Measurements from ENCODE around the gene ZNF236. TPM values are rescaled to one million over a fixed set of nuclear protein-coding genes. Genes with fewer than 3 reads are reported as not detected.
A peak's percentile ranks its signal among the peaks of the same experiment; 100 is the strongest.

The ZNF236 gene
- total RNA-seq, 1 donor from 2014 or later = 11.5 TPM

DNA sequence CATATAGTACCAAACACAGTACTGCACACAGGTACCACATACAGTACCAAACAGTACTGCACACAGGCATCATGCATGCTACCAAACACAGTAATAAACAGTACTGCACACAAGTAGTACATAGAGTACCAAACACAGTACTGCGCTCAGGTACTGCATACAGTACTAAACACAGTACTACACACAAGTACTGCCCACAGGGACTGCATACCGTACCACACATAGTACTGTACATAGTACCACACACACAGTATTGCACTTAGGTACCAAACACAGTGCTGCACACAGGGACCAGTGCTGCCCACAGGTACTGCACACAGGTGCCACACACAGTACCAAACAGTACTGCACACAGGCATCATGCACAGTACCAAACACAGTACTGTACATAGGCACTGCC lies 74.9 kb downstream of the ZNF236 start:
- no peak for DNase-seq (ENCODE audit: low spot score)
- Mint-ChIP-seq H3K9me3 (no peaks in the 10 kb centered on the region), H3K4me3 (no peak overlapping the region), H3K27me3 (ENCODE audit: insufficient read depth, low read depth) (no peaks in the 10 kb centered on the region), H3K27ac (no peak overlapping the region), H3K36me3 (peaks cover 48% of the 10 kb centered on the region), H3K4me1 (no peaks in the 10 kb centered on the region)
- Histone ChIP-seq H3K9me3 (ENCODE audit: low read depth) (no peaks in the 10 kb centered on the region), H3K4me3 (no peak overlapping the region), H3K4me1 (peaks cover 8% of the 10 kb centered on the region), H3K9ac (no peak overlapping the region), H3F3A (ENCODE audit: low read depth) (peaks cover 19% of the 10 kb centered on the region), H3K27me3 (no peaks in the 10 kb centered on the region), H2AFZ (replicated peaks) (no peak overlapping the region), H3K27ac (no peak overlapping the region), H3K79me2 (ENCODE audit: low read depth) (no peaks in the 10 kb centered on the region), H3K4me2 (no peak overlapping the region), H4K20me1 (ENCODE audit: low read depth) (no peaks in the 10 kb centered on the region), H3K36me3 (peaks cover 9% of the 10 kb centered on the region)
- TF ChIP-seq, protein P1, sequence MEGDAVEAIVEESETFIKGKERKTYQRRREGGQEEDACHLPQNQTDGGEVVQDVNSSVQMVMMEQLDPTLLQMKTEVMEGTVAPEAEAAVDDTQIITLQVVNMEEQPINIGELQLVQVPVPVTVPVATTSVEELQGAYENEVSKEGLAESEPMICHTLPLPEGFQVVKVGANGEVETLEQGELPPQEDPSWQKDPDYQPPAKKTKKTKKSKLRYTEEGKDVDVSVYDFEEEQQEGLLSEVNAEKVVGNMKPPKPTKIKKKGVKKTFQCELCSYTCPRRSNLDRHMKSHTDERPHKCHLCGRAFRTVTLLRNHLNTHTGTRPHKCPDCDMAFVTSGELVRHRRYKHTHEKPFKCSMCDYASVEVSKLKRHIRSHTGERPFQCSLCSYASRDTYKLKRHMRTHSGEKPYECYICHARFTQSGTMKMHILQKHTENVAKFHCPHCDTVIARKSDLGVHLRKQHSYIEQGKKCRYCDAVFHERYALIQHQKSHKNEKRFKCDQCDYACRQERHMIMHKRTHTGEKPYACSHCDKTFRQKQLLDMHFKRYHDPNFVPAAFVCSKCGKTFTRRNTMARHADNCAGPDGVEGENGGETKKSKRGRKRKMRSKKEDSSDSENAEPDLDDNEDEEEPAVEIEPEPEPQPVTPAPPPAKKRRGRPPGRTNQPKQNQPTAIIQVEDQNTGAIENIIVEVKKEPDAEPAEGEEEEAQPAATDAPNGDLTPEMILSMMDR (IDR thresholded peaks at IDR 0.05) = no peak
- TF ChIP-seq EZH2 (IDR thresholded peaks at IDR 0.05) (no peak), EZH2phosphoT487 (IDR thresholded peaks at IDR 0.05) (no peak)

DNA sequence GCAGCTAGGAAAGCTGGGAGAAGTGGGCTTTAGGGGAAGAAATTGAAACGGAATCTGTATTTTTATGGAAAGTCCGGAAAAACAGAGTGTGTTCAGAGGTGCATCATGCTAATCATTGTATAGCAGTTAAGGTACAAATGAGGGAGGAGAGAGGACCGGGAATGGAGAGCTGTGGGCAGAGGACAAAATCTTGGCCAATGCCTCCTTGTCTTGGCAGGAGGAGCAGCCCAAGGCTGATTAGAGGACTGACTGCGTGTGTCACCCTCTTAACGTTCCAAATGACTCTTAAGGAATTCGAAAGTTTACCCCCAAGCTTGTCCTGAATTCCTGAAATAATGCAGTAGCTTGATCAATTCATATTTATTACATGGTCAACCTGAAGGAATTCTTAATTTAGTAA lies 81.0 kb downstream of the ZNF236 start:
- Mint-ChIP-seq H3K4me1 (no peaks in the 10 kb centered on the region), H3K36me3 (peaks cover 37% of the 10 kb centered on the region), H3K27me3 (ENCODE audit: insufficient read depth, low read depth) (peaks cover 2% of the 10 kb centered on the region), H3K9me3 (no peaks in the 10 kb centered on the region), H3K4me3 (no peak overlapping the region), H3K27ac (no peak overlapping the region)
- TF ChIP-seq EZH2phosphoT487 (IDR thresholded peaks at IDR 0.05) = no peak
- no peak overlapping the region for H3K9ac ChIP-seq
- no peaks in the 10 kb centered on the region for H3K79me2 ChIP-seq (ENCODE audit: low read depth)
- H3K27me3 ChIP-seq = no peaks in the 10 kb centered on the region
- H3F3A ChIP-seq (ENCODE audit: low read depth) = no peaks in the 10 kb centered on the region
- no peak overlapping the region for H3K4me2 ChIP-seq
- no peaks in the 10 kb centered on the region for H4K20me1 ChIP-seq (ENCODE audit: low read depth)
- H3K27ac ChIP-seq = peak overlapping the region; percentile 10
- H2AFZ ChIP-seq (replicated peaks) = no peak overlapping the region
- no peaks in the 10 kb centered on the region for H3K9me3 ChIP-seq (ENCODE audit: low read depth)
- H3K4me3 ChIP-seq = no peak overlapping the region
- no peaks in the 10 kb centered on the region for H3K36me3 ChIP-seq
- H3K4me1 ChIP-seq = no peaks in the 10 kb centered on the region
- no peak for DNase-seq (ENCODE audit: low spot score)

DNA sequence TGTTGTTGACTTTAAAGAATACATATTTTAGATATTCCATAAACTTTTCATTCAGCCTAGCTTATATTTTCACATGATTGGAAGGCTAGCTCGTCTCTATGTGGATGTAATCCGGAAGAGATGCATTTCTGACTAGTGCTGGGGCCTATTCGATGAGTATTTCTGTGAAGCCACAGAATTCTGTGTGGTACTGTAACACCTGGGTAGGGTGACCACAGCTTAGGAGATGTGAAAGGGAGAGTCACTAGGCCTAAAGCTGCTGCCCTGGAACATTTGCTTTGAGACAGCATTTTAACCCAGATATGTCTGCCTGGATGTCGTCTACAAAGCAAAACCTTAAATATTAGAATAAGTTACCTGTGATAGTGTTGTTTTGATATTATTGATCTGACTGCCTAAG lies 83.5 kb downstream of the ZNF236 start:
- no peaks in the 10 kb centered on the region for H3K9me3 Mint-ChIP-seq
- no peak for DNase-seq (ENCODE audit: low spot score)
- H3K36me3 Mint-ChIP-seq = peaks cover 30% of the 10 kb centered on the region
- no peaks in the 10 kb centered on the region for H3K9me3 ChIP-seq (ENCODE audit: low read depth)
- no peak overlapping the region for H2AFZ ChIP-seq (replicated peaks)
- H3K4me1 Mint-ChIP-seq = no peaks in the 10 kb centered on the region
- H3K27me3 Mint-ChIP-seq (ENCODE audit: insufficient read depth, low read depth) = peaks cover 2% of the 10 kb centered on the region
- H3K27me3 ChIP-seq = no peaks in the 10 kb centered on the region
- H3K27ac Mint-ChIP-seq = no peak overlapping the region
- H3K4me1 ChIP-seq = no peaks in the 10 kb centered on the region
- no peak overlapping the region for H3K4me3 Mint-ChIP-seq
- H3K4me3 ChIP-seq = no peak overlapping the region
- H4K20me1 ChIP-seq (ENCODE audit: low read depth) = no peaks in the 10 kb centered on the region
- H3K9ac ChIP-seq = no peak overlapping the region
- H3K27ac ChIP-seq = no peak overlapping the region
- H3K36me3 ChIP-seq = no peaks in the 10 kb centered on the region
- H3K79me2 ChIP-seq (ENCODE audit: low read depth) = no peaks in the 10 kb centered on the region
- H3F3A ChIP-seq (ENCODE audit: low read depth) = no peaks in the 10 kb centered on the region
- TF ChIP-seq, protein P1 (IDR thresholded peaks at IDR 0.05) = no peak
- no peak for TF ChIP-seq EZH2phosphoT487 (IDR thresholded peaks at IDR 0.05)
- no peak for TF ChIP-seq EZH2 (IDR thresholded peaks at IDR 0.05)
- H3K4me2 ChIP-seq = no peak overlapping the region

DNA sequence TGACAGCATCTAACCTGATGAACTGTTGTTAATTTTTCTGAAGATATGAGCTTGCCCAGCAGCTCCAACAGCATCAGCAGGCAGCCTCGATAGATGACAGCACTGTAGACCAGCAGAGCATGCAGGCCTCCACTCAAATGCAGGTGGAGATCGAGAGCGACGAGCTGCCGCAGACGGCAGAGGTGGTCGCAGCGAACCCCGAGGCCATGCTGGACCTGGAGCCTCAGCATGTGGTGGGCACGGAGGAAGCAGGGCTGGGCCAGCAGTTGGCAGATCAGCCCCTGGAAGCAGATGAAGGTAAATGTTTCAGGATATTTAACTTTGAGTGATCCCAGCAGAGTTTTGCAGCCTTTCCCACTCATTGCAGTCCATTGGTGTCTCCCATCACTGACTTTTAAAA lies 85.9 kb downstream of the ZNF236 start:
- no peak overlapping the region for H3K9ac ChIP-seq
- Mint-ChIP-seq H3K9me3 (no peaks in the 10 kb centered on the region), H3K4me1 (no peaks in the 10 kb centered on the region), H3K27ac (peak overlapping the region; percentile 63), H3K36me3 (peaks cover 23% of the 10 kb centered on the region), H3K27me3 (ENCODE audit: insufficient read depth, low read depth) (no peaks in the 10 kb centered on the region), H3K4me3 (no peak overlapping the region)
- H4K20me1 ChIP-seq (ENCODE audit: low read depth) = no peaks in the 10 kb centered on the region
- no peak overlapping the region for H3K4me3 ChIP-seq
- TF ChIP-seq EZH2phosphoT487 (IDR thresholded peaks at IDR 0.05) = no peak
- no peak overlapping the region for H2AFZ ChIP-seq (replicated peaks)
- H3K27me3 ChIP-seq = no peaks in the 10 kb centered on the region
- no peaks in the 10 kb centered on the region for H3K9me3 ChIP-seq (ENCODE audit: low read depth)
- H3K79me2 ChIP-seq (ENCODE audit: low read depth) = no peaks in the 10 kb centered on the region
- H3K4me2 ChIP-seq = no peak overlapping the region
- H3F3A ChIP-seq (ENCODE audit: low read depth) = no peaks in the 10 kb centered on the region
- H3K36me3 ChIP-seq = no peaks in the 10 kb centered on the region
- H3K27ac ChIP-seq = no peak overlapping the region
- no peak for DNase-seq (ENCODE audit: low spot score)
- H3K4me1 ChIP-seq = no peaks in the 10 kb centered on the region

All from neural progenitor cell (in vitro differentiated cells).